ENCODE data around the gene PTTG1. TPM values are rescaled to one million over a fixed set of nuclear protein-coding genes. Genes with fewer than 3 reads are reported as not detected.

The PTTG1 gene
- total and polyA plus RNA-seq, 3 donors from 2014 or later = 153 to 429 (median 209) TPM

- no peak for TF ChIP-seq POLR2A (IDR thresholded peaks at IDR 0.05)
- TF ChIP-seq CTCF (IDR thresholded peaks at IDR 0.05) = no peak
- no peaks in the 10 kb centered on the region for H3K4me1 ChIP-seq
- H3K27me3 ChIP-seq = no peaks in the 10 kb centered on the region
- no peak overlapping the region for H3K27ac ChIP-seq
- no peaks in the 10 kb centered on the region for H3K9me3 ChIP-seq
- no peaks in the 10 kb centered on the region for H3K36me3 ChIP-seq (ENCODE audit: low read depth, missing control alignments)
- H3K4me3 ChIP-seq = no peak overlapping the region
- WGBS, 2 donors = 88 to 89% methylated on average over 4 of the region's 4 CpGs
- no peak for DNase-seq
- intact Hi-C loops (cut with DNase I; ENCODE audit: low total_unique reads) = no loop called here
Measured at GRCh38 chr5:160442824-160443431, 21.3 kb downstream of the PTTG1 start.

GRCh38 chr5:160444407-160444806 is 22.8 kb downstream of the PTTG1 start:
- no peaks in the 10 kb centered on the region for H3K36me3 ChIP-seq (ENCODE audit: low read depth, missing control alignments)
- no peaks in the 10 kb centered on the region for H3K4me1 ChIP-seq
- no peak for TF ChIP-seq CTCF (IDR thresholded peaks at IDR 0.05)
- no peak for TF ChIP-seq POLR2A (IDR thresholded peaks at IDR 0.05)
- 89 to 95% methylated on average over 1 of the region's 1 CpG for WGBS, 2 donors
- intact Hi-C loops (cut with DNase I; ENCODE audit: low total_unique reads) = no loop called here
- no peaks in the 10 kb centered on the region for H3K27me3 ChIP-seq
- no peak overlapping the region for H3K4me3 ChIP-seq
- DNase-seq = no peak
- no peaks in the 10 kb centered on the region for H3K9me3 ChIP-seq
- H3K27ac ChIP-seq = no peak overlapping the region

- Histone ChIP-seq H3K4me3 (no peak overlapping the region), H3K27ac (no peak overlapping the region), H3K9me3 (no peaks in the 10 kb centered on the region), H3K27me3 (no peaks in the 10 kb centered on the region), H3K36me3 (ENCODE audit: low read depth, missing control alignments) (no peaks in the 10 kb centered on the region), H3K4me1 (no peaks in the 10 kb centered on the region)
- 48 to 71% methylated on average over 1 of the region's 1 CpG for WGBS, 2 donors
- no peak for DNase-seq
- intact Hi-C loops (cut with DNase I; ENCODE audit: low total_unique reads) = no loop called here
- TF ChIP-seq CTCF (IDR thresholded peaks at IDR 0.05) = no peak
- TF ChIP-seq POLR2A (IDR thresholded peaks at IDR 0.05) = no peak
Measured at GRCh38 chr5:160445132-160445531, 23.5 kb downstream of the PTTG1 start.

GRCh38 chr5:160445751-160446150 is 24.1 kb downstream of the PTTG1 start:
- H3K27me3 ChIP-seq = no peaks in the 10 kb centered on the region
- no peaks in the 10 kb centered on the region for H3K9me3 ChIP-seq
- no peaks in the 10 kb centered on the region for H3K4me1 ChIP-seq
- TF ChIP-seq CTCF (IDR thresholded peaks at IDR 0.05) (no peak), POLR2A (IDR thresholded peaks at IDR 0.05) (no peak)
- no peak overlapping the region for H3K4me3 ChIP-seq
- DNase-seq = no peak
- intact Hi-C loops (cut with DNase I; ENCODE audit: low total_unique reads) = no loop called here
- no peaks in the 10 kb centered on the region for H3K36me3 ChIP-seq (ENCODE audit: low read depth, missing control alignments)
- H3K27ac ChIP-seq = no peak overlapping the region

GRCh38 chr5:160448886-160449285 is 27.2 kb downstream of the PTTG1 start:
- no peak for DNase-seq
- Histone ChIP-seq H3K36me3 (ENCODE audit: low read depth, missing control alignments) (no peaks in the 10 kb centered on the region), H3K4me3 (no peak overlapping the region), H3K27me3 (no peaks in the 10 kb centered on the region), H3K27ac (no peak overlapping the region), H3K9me3 (no peaks in the 10 kb centered on the region), H3K4me1 (no peaks in the 10 kb centered on the region)
- no peak for TF ChIP-seq CTCF (IDR thresholded peaks at IDR 0.05)
- TF ChIP-seq POLR2A (IDR thresholded peaks at IDR 0.05) = no peak
- intact Hi-C loops (cut with DNase I; ENCODE audit: low total_unique reads) = no loop called here
- WGBS, 2 donors = 90 to 96% methylated on average over 1 of the region's 1 CpG

Measured in testis (tissue), 3 donors.